ENCODE measurements around the gene TLN1. TPM values are rescaled to one million over a fixed set of nuclear protein-coding genes. Genes with fewer than 3 reads are reported as not detected.
A peak's percentile ranks its signal among the peaks of the same experiment; 100 is the strongest.

Gene TLN1
- total RNA-seq, 1 experiment from 2014 or later, result 109 TPM

- TF ChIP-seq STAT6 (CRISPR knock-in tag; conservative IDR thresholded peaks at IDR 0.05; ENCODE audit: low read depth) (0 out of 2 replicates have a peak, but pooled peaks have one; percentile 26), ELF4 (CRISPR knock-in tag; IDR thresholded peaks at IDR 0.05; ENCODE audit: low read depth) (peak; percentile 45; the same call in 1 of the 2 replicates), TEAD1 (CRISPR knock-in tag; IDR thresholded peaks at IDR 0.05) (0 out of 2 replicates have a peak, but pooled peaks have one; percentile 71), GABPB1 (CRISPR knock-in tag; IDR thresholded peaks at IDR 0.05) (peak; percentile 90), FOXJ3 (CRISPR knock-in tag; IDR thresholded peaks at IDR 0.05; ENCODE audit: borderline replicate concordance) (no peak), KAT7 (CRISPR knock-in tag; IDR thresholded peaks at IDR 0.05; ENCODE audit: borderline replicate concordance) (no peak), ATF6 (CRISPR knock-in tag; IDR thresholded peaks at IDR 0.05) (0 out of 2 replicates have a peak, but pooled peaks have one; percentile 31), ZNF138 (CRISPR knock-in tag; conservative IDR thresholded peaks at IDR 0.05) (peak; percentile 85; the same call in 1 of the 2 replicates), ZNF232 (CRISPR knock-in tag; IDR thresholded peaks at IDR 0.05) (peak; percentile 89; the same call in 1 of the 2 replicates), ATF1 (CRISPR knock-in tag; IDR thresholded peaks at IDR 0.05) (0 out of 2 replicates have a peak, but pooled peaks have one; percentile 24), E2F5 (CRISPR knock-in tag; IDR thresholded peaks at IDR 0.05) (peak; percentile 97), SOX15 (CRISPR knock-in tag; IDR thresholded peaks at IDR 0.05) (no peak), PREB (CRISPR knock-in tag; IDR thresholded peaks at IDR 0.05; ENCODE audit: borderline replicate concordance) (peak; percentile 71; the same call in 1 of the 2 replicates)
Observed at GRCh38 chr9:35664531-35665470, 67.2 kb downstream of the TLN1 start, which contains the start of gene ARHGEF39 (continued).

GRCh38 chr9:35662437-35662836, 69.6 kb downstream of the TLN1 start:
- Mint-ChIP-seq H3K27ac (0 out of 2 replicates have a peak overlapping the region, but pooled peaks have one; percentile 2), H3K9me3 (peaks cover 2% of the 10 kb centered on the region), H3K36me3 (peaks cover 39% of the 10 kb centered on the region), H3K4me3 (peak overlapping the region; percentile 41; the same call in 1 of the 2 replicates), H3K27me3 (ENCODE audit: low read depth) (peaks cover 5% of the 10 kb centered on the region), H3K4me1 (peaks cover 32% of the 10 kb centered on the region)
- TF ChIP-seq HMGXB4 (CRISPR knock-in tag; IDR thresholded peaks at IDR 0.05) (no peak), NR1H2 (CRISPR knock-in tag; IDR thresholded peaks at IDR 0.05) (no peak), JAZF1 (CRISPR knock-in tag; IDR thresholded peaks at IDR 0.05) (no peak), ESRRA (CRISPR knock-in tag; IDR thresholded peaks at IDR 0.05; ENCODE audit: borderline replicate concordance) (no peak), GABPB1 (CRISPR knock-in tag; IDR thresholded peaks at IDR 0.05) (no peak), PREB (CRISPR knock-in tag; IDR thresholded peaks at IDR 0.05; ENCODE audit: borderline replicate concordance) (no peak), SMAD3 (CRISPR knock-in tag; IDR thresholded peaks at IDR 0.05; ENCODE audit: borderline replicate concordance) (no peak), NR3C1 (CRISPR knock-in tag; conservative IDR thresholded peaks at IDR 0.05; ENCODE audit: low read depth) (no peak), TEAD4 (CRISPR knock-in tag; IDR thresholded peaks at IDR 0.05) (no peak), FOXP4 (CRISPR knock-in tag; IDR thresholded peaks at IDR 0.05) (no peak), ZNF232 (CRISPR knock-in tag; IDR thresholded peaks at IDR 0.05) (no peak), MXD4 (CRISPR knock-in tag; IDR thresholded peaks at IDR 0.05; ENCODE audit: borderline replicate concordance) (no peak)
- CTCF ChIA-PET, result interaction anchor here (3.2 to 10.2 kb wide), 2 partner anchors 27 to 33 kb away, joined by 49 to 127 read pairs; partner anchors contain the start of gene TPM2
- ATAC-seq, result no peak
- POLR2A ChIA-PET, result interaction anchor here (6.8 kb wide), 1 partner anchor 28 kb away, joined by 38 read pairs; the partner anchor contains the start of gene TPM2
- DNase-seq (ENCODE audit: low spot score), result no peak

Measured in WTC11 (cell line).